GM12878 (cell line): ENCODE measurements around the gene ITGA6. TPM values are rescaled to one million over a fixed set of nuclear protein-coding genes. Genes with fewer than 3 reads are reported as not detected.

Experiments used
- ATAC-seq: fragments of 200-7000 bp; cut with Tn5 transposase; 3 replicates; pipeline ENCODE4 v1.9.1; 2020; ENCODE audit warnings: mild to moderate bottlenecking, moderate library complexity
- BruUV-seq: library from RNA; stranded (reverse); fragments of 400-500 nt; replicated peaks from 2 replicates; lab custom pipeline; 2021; lab: Mats Ljungman, UMichigan
- CTCF ChIA-PET: fragments of 300-600 bp; sonication (Branson Sonifier 250); formaldehyde crosslinking; extraction: SDS; loops from one replicate; lab custom pipeline; 2021; ENCODE audit warnings: inconsistent platforms; lab: Yijun Ruan, JAX
- POLR2A ChIA-PET: fragments of 350-600 bp; formaldehyde crosslinking; extraction: SDS; loops from one replicate; lab custom pipeline; 2021; ENCODE audit warnings: inconsistent platforms; lab: Charles Lee
- RAD21 ChIA-PET: fragments of 300-600 bp; sonication (Branson Sonifier 250); formaldehyde crosslinking; loops from one replicate; lab custom pipeline; 2023; ENCODE audit warnings: antibody characterized with exemption; ENCODE audit not compliant: unreplicated experiment; lab: Charles Lee
- SMC1A ChIA-PET: fragments of 300-600 bp; sonication (Branson Sonifier 250); formaldehyde crosslinking; loops from one replicate; lab custom pipeline; 2023; ENCODE audit not compliant: unreplicated experiment, uncharacterized antibody; lab: Charles Lee
- DNase-seq: peaks from one replicate; pipeline ENCODE4 v3.0.0-alpha.2; 2011; ENCODE audit warnings: low read depth, low spot score
- FAIRE-seq: peaks from 3 replicates; lab custom pipeline; 2011; peaks lifted over from hg19 to GRCh38; lab: Jason Lieb, UNC
- H2AFZ ChIP-seq: 2 replicates; pipeline ENCODE4 v1.6.0; 2011; ENCODE audit warnings: low read depth, low read length, control low read depth; ENCODE audit not compliant: control insufficient read depth
- H3K27ac ChIP-seq: 2 replicates; pipeline ENCODE4 v1.5.1; 2011; ENCODE audit warnings: control low read depth; ENCODE audit not compliant: control insufficient read depth, insufficient read depth
- H3K27me3 ChIP-seq, 2 experiments: replicated peaks in 1 of 2; 2 replicates each; pipeline versions ENCODE4 v1.6.0 to v1.6.1; 2011; ENCODE audit warnings: low read length in 1 of 2; ENCODE audit not compliant: control insufficient read depth in 2 of 2, insufficient read depth in 2 of 2
- H3K36me3 ChIP-seq, 2 experiments: 2 replicates each; pipeline ENCODE4 v1.5.1; 2011; ENCODE audit warnings: low read length in 1 of 2; ENCODE audit not compliant: control insufficient read depth in 2 of 2, insufficient read depth in 2 of 2
- H3K4me1 ChIP-seq: 2 replicates; pipeline ENCODE4 v1.6.1; 2011; ENCODE audit warnings: mild to moderate bottlenecking, low read length, moderate library complexity, mixed read lengths; ENCODE audit not compliant: control insufficient read depth, insufficient read depth
- H3K4me2 ChIP-seq: 2 replicates; pipeline ENCODE4 v1.6.0; 2011; ENCODE audit warnings: control low read depth; ENCODE audit not compliant: control insufficient read depth, insufficient read depth
- H3K4me3 ChIP-seq: fragments of 200-600 bp; sonication (generic); 2 replicates; pipeline ENCODE4 v1.5.1; 2016
- H3K79me2 ChIP-seq: 2 replicates; pipeline ENCODE4 v1.6.0; 2011; ENCODE audit warnings: low read length; ENCODE audit not compliant: control insufficient read depth, insufficient read depth
- H3K9ac ChIP-seq: 2 replicates; pipeline ENCODE4 v1.8.0; 2011; ENCODE audit warnings: low read length, control low read depth, mixed read lengths; ENCODE audit not compliant: control insufficient read depth, insufficient read depth
- H3K9me3 ChIP-seq: replicated peaks from 3 replicates; pipeline ENCODE4 v1.5.1; 2011; ENCODE audit warnings: mild to moderate bottlenecking, low read length; ENCODE audit not compliant: control insufficient read depth, insufficient read depth
- H4K20me1 ChIP-seq: 2 replicates; pipeline ENCODE4 v1.6.0; 2011; ENCODE audit not compliant: control insufficient read depth, insufficient read depth
- RAD51 ChIP-seq: fragments of 450-650 bp; IDR thresholded peaks from 2 replicates; pipeline ENCODE4 v1.6.1; 2016; ENCODE audit warnings: moderate library complexity, mild to moderate bottlenecking, inconsistent platforms
- ZNF274 ChIP-seq: IDR thresholded peaks from one replicate; pipeline ENCODE4 v1.8.0; 2011; ENCODE audit not compliant: insufficient read length, insufficient read depth
- in situ Hi-C: fragments of 300-500 bp; cut with MboI; formaldehyde crosslinking; loops from 9 replicates; pipeline ENCODE4 v1.14.3; 2018; ENCODE audit warnings: mixed read lengths
- intact Hi-C: fragments of 100-400 bp; cut with micrococcal nuclease; formaldehyde crosslinking; loops from one replicate; pipeline ENCODE4 v1.14.2; 2022; ENCODE audit not compliant: unreplicated experiment
- polyA plus RNA-seq, 11 experiments: library from polyadenylated mRNA; depleted of rRNA in 4 of 11; unstranded in 6 of 11; stranded (reverse) in 5 of 11; fragments of >200 nt; fragmentation: Nextera tagmentation in 4 of 11; fragmentation: Illumina TruSeq in 1 of 11; extraction: Ambion mirVana in 4 of 11; extraction: Trizol in 1 of 11; gene quantifications; 1 replicate in 1 of 11; 2 replicates in 10 of 11; pipeline versions ENCODE4 v1.2.1 to v1.2.3, GENCODE V29; 2011 to 2016; ENCODE audit warnings: inconsistent platforms in 2 of 11, missing spikeins in 2 of 11, low read depth in 1 of 11
- total RNA-seq, 4 experiments: library from RNA; depleted of rRNA in 3 of 4; stranded (reverse); fragments of >200 nt in 3 of 4; fragmentation: Illumina TruSeq in 1 of 4; extraction: Trizol in 1 of 4; gene quantifications; 2 replicates each; pipeline versions ENCODE4 v1.2.1 to v1.2.3, GENCODE V29; 2013 to 2021
- TF ChIP-seq, protein P1 (sequence below): fragments of 450-650 bp; IDR thresholded peaks from 2 replicates; pipeline ENCODE4 v1.6.1; 2016; ENCODE audit warnings: mild to moderate bottlenecking
- TF ChIP-seq, protein P2 (sequence below): IDR thresholded peaks from 2 replicates; pipeline ENCODE4 v1.6.1; 2011; ENCODE audit warnings: low read depth, low read length, improper control_type of control experiment, borderline replicate concordance
- TF ChIP-seq, protein P3 (sequence below): IDR thresholded peaks from 2 replicates; pipeline ENCODE4 v1.6.1; 2012; ENCODE audit warnings: low read depth, low read length, improper control_type of control experiment
- TF ChIP-seq, protein P4 (sequence below): fragments of 150-350 bp; IDR thresholded peaks from 2 replicates; pipeline ENCODE4 v1.6.1; 2016; ENCODE audit warnings: low read depth, low read length

ITGA6 gene
- total and polyA plus RNA-seq, 10 of the 15 experiments (the other 5 are each of a cell fraction or from before 2014, with no cell fraction given) = 0.01 to 0.36 (median 0.14) TPM; not detected in 2

DNA sequence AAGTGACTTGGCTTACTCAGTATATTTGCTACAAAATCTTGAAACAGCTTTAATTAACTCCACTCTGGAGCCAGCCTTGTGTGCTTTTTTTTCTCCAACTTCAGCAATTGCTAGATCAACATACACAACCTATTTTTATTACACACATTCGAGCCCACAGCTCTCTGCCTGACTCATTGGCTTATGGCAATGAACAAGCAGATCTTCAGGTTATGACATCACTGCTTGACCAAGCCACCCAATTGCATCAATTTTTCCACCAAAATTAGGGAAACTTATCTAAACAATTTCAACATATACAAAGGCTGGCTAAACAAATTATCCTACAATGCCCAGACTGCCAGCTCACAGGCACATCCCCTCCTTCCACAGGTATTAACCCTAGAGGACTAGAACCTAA, 88.9 kb downstream of the ITGA6 start (continued):
- TF ChIP-seq, protein P1, sequence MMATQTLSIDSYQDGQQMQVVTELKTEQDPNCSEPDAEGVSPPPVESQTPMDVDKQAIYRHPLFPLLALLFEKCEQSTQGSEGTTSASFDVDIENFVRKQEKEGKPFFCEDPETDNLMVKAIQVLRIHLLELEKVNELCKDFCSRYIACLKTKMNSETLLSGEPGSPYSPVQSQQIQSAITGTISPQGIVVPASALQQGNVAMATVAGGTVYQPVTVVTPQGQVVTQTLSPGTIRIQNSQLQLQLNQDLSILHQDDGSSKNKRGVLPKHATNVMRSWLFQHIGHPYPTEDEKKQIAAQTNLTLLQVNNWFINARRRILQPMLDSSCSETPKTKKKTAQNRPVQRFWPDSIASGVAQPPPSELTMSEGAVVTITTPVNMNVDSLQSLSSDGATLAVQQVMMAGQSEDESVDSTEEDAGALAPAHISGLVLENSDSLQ = no peak
- no peak for TF ChIP-seq ZNF274

DNA sequence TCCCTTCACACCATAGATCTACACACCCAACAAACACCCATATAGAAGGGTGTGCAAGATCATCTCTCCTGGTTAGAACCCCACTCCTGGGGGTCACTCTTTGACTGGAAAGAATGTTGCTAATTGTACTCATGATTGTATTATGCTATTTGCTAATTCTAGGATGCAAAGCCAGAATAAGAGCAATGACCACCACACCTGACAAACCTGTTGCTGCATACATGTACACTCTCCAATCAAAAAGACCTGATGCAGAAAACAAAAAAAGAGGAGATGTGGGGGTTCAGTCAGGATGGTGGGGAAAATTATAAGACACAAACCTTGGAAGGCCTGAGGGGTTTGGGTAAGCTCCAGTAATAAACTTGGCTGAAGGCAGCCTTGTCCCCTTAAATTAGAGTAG, 91.6 kb downstream of the ITGA6 start:
- ChIA-PET CTCF (no interaction called here), RAD21 (no interaction called here)
- DNase-seq = no peak
- in situ Hi-C loops (no loop called here), intact Hi-C loops (no loop called here)
- H3K4me1 ChIP-seq = no peaks in the 10 kb centered on the region
- no peaks in the 10 kb centered on the region for H3K27me3 ChIP-seq
- H3K4me2 ChIP-seq = no peak overlapping the region
- BruUV-seq = no TSS peak
- no peak for FAIRE-seq
- ATAC-seq = no peak
- H3K79me2 ChIP-seq = no peaks in the 10 kb centered on the region
- H2AFZ ChIP-seq = no peak overlapping the region
- H3K36me3 ChIP-seq = no peaks in the 10 kb centered on the region
- H3K9me3 ChIP-seq = peaks cover 7% of the 10 kb centered on the region; the same call in 2 of the 3 replicates
- no peaks in the 10 kb centered on the region for H4K20me1 ChIP-seq
- TF ChIP-seq, protein P2, sequence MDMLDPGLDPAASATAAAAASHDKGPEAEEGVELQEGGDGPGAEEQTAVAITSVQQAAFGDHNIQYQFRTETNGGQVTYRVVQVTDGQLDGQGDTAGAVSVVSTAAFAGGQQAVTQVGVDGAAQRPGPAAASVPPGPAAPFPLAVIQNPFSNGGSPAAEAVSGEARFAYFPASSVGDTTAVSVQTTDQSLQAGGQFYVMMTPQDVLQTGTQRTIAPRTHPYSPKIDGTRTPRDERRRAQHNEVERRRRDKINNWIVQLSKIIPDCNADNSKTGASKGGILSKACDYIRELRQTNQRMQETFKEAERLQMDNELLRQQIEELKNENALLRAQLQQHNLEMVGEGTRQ = no peak
- no peak for TF ChIP-seq RAD51
- TF ChIP-seq, protein P3, sequence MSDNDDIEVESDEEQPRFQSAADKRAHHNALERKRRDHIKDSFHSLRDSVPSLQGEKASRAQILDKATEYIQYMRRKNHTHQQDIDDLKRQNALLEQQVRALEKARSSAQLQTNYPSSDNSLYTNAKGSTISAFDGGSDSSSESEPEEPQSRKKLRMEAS = no peak
- TF ChIP-seq, protein P4, sequence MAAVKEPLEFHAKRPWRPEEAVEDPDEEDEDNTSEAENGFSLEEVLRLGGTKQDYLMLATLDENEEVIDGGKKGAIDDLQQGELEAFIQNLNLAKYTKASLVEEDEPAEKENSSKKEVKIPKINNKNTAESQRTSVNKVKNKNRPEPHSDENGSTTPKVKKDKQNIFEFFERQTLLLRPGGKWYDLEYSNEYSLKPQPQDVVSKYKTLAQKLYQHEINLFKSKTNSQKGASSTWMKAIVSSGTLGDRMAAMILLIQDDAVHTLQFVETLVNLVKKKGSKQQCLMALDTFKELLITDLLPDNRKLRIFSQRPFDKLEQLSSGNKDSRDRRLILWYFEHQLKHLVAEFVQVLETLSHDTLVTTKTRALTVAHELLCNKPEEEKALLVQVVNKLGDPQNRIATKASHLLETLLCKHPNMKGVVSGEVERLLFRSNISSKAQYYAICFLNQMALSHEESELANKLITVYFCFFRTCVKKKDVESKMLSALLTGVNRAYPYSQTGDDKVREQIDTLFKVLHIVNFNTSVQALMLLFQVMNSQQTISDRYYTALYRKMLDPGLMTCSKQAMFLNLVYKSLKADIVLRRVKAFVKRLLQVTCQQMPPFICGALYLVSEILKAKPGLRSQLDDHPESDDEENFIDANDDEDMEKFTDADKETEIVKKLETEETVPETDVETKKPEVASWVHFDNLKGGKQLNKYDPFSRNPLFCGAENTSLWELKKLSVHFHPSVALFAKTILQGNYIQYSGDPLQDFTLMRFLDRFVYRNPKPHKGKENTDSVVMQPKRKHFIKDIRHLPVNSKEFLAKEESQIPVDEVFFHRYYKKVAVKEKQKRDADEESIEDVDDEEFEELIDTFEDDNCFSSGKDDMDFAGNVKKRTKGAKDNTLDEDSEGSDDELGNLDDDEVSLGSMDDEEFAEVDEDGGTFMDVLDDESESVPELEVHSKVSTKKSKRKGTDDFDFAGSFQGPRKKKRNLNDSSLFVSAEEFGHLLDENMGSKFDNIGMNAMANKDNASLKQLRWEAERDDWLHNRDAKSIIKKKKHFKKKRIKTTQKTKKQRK = no peak
- TF ChIP-seq, all 136 proteins: peak for 0
- Histone ChIP-seq H3K4me3 (no peak overlapping the region), H3K27ac (no peak overlapping the region), H3K9ac (no peak overlapping the region)
- POLR2A ChIA-PET = no interaction called here
- SMC1A ChIA-PET = no interaction called here
